K562 (cell line): Measurements from ENCODE around the gene PPIL6. TPM values are rescaled to one million over a fixed set of nuclear protein-coding genes. Genes with fewer than 3 reads are reported as not detected.
A peak's percentile ranks its signal among the peaks of the same experiment; 100 is the strongest.

Source experiments
- ATAC-seq: fragments of 200-7000 bp; cut with Tn5 transposase; 3 replicates; pipeline ENCODE4 v1.9.1; 2020; ENCODE audit warnings: moderate library complexity
- BruUV-seq: library from RNA; stranded (reverse); fragments of 400-500 nt; replicated peaks from 2 replicates; lab custom pipeline; 2021; lab: Mats Ljungman, UMichigan
- CTCF ChIA-PET: fragments of 300-600 bp; formaldehyde crosslinking; extraction: SDS; loops from one replicate; lab custom pipeline; 2021; ENCODE audit warnings: low intra/inter-chr PET ratio; lab: Yijun Ruan, JAX
- POLR2A ChIA-PET: fragments of 300-600, 350-650 bp; sonication (Branson Sonifier 250); formaldehyde crosslinking; extraction: SDS; loops from one replicate; lab custom pipeline; 2021; ENCODE audit warnings: antibody characterized with exemption, inconsistent platforms; lab: Yijun Ruan, JAX
- DNase-seq, 4 experiments: peaks; one replicate each; pipeline versions ENCODE4 v3.0.0 to v3.0.0-alpha.2; 2011 to 2018; ENCODE audit warnings: low spot score in 3 of 4, mixed read lengths in 3 of 4; ENCODE audit errors: extremely low read depth in 1 of 4
- FAIRE-seq: peaks from 2 replicates; lab custom pipeline; 2011; peaks lifted over from hg19 to GRCh38; lab: Jason Lieb, UNC
- H2AFZ ChIP-seq: 2 replicates; pipeline ENCODE4 v1.6.0; 2011; ENCODE audit warnings: low read depth, low read length, control low read depth, inconsistent platforms
- H3K27ac ChIP-seq: fragments of 200-600 bp; 3 replicates; pipeline ENCODE4 v1.8.0; 2011; ENCODE audit warnings: low read depth, mild to moderate bottlenecking, control low read depth, inconsistent platforms, low read length, moderate library complexity, mixed read lengths; ENCODE audit errors: extremely low read depth
- H3K27me3 ChIP-seq, 2 experiments: fragments of 300-600 bp in 1 of 2; 2 replicates in 1 of 2; 3 replicates in 1 of 2; pipeline versions ENCODE4 v1.6.0 to v1.8.0; 2011; ENCODE audit warnings: inconsistent platforms in 2 of 2, low read length in 2 of 2, mild to moderate bottlenecking in 1 of 2, mixed read lengths in 1 of 2, moderate library complexity in 1 of 2; ENCODE audit not compliant: control insufficient read depth in 2 of 2, insufficient read depth in 2 of 2
- H3K36me3 ChIP-seq: fragments of 300-600 bp; 3 replicates; pipeline ENCODE4 v1.8.0; 2011; ENCODE audit warnings: mild to moderate bottlenecking, low read length, inconsistent platforms; ENCODE audit not compliant: control insufficient read depth, insufficient read depth
- H3K4me1 ChIP-seq, 2 experiments: fragments of 200-600 bp in 1 of 2; replicated peaks in 1 of 2; 2 replicates in 1 of 2; 3 replicates in 1 of 2; pipeline versions ENCODE4 v1.5.1 to v1.8.0; 2011; ENCODE audit warnings: inconsistent platforms in 2 of 2, low read length in 2 of 2, mild to moderate bottlenecking in 1 of 2, mixed read lengths in 1 of 2, moderate library complexity in 1 of 2; ENCODE audit not compliant: control insufficient read depth in 2 of 2, insufficient read depth in 2 of 2
- H3K4me2 ChIP-seq: 2 replicates; pipeline ENCODE4 v1.6.1; 2011; ENCODE audit warnings: low read length, control low read depth, inconsistent platforms, mixed read lengths; ENCODE audit not compliant: insufficient read depth
- H3K4me3 ChIP-seq: fragments of 200-600 bp; sonication (generic), shearing (Covaris generic); 2 replicates; pipeline ENCODE4 v1.5.1; 2016; ENCODE audit warnings: control low read depth, inconsistent platforms
- H3K79me2 ChIP-seq: fragments of 200-600 bp; 3 replicates; pipeline ENCODE4 v1.8.0; 2011; ENCODE audit warnings: low read length, inconsistent platforms; ENCODE audit not compliant: control insufficient read depth, insufficient read depth
- H3K9ac ChIP-seq, 2 experiments: 2 replicates each; pipeline versions ENCODE4 v1.6.0 to v1.6.1; 2011; ENCODE audit warnings: low read depth in 2 of 2, low read length in 2 of 2, control low read depth in 1 of 2, inconsistent platforms in 1 of 2, mild to moderate bottlenecking in 1 of 2, mixed read lengths in 1 of 2; ENCODE audit not compliant: insufficient read depth in 1 of 2
- H3K9me1 ChIP-seq: one replicate; pipeline ENCODE4 v1.6.0; 2011; ENCODE audit warnings: inconsistent platforms, mild to moderate bottlenecking, low read length, moderate library complexity; ENCODE audit not compliant: control insufficient read depth, insufficient read depth
- H3K9me3 ChIP-seq: replicated peaks from 2 replicates; pipeline ENCODE4 v1.5.1; 2011; ENCODE audit warnings: low read depth, low read length, inconsistent platforms; ENCODE audit not compliant: control insufficient read depth, insufficient read depth
- H4K20me1 ChIP-seq: replicated peaks from 2 replicates; pipeline ENCODE4 v1.6.1; 2011; ENCODE audit warnings: low read length, inconsistent platforms, mixed read lengths; ENCODE audit not compliant: control insufficient read depth, insufficient read depth
- C11orf30 ChIP-seq: fragments of 450-650 bp; IDR thresholded peaks from 2 replicates; pipeline ENCODE4 v1.6.1; 2016; ENCODE audit warnings: low read depth, mild to moderate bottlenecking
- CBX1 ChIP-seq: sonication (generic); IDR thresholded peaks from 2 replicates; pipeline ENCODE4 v1.6.1; 2016; ENCODE audit warnings: antibody characterized with exemption, low read depth, mild to moderate bottlenecking
- MAFF ChIP-seq: IDR thresholded peaks from 2 replicates; pipeline ENCODE4 v1.6.1; 2012; ENCODE audit warnings: low read length, improper control_type of control experiment
- MAFG ChIP-seq: fragments of 450-650 bp; conservative IDR thresholded peaks from 2 replicates; pipeline ENCODE4 v1.6.1; 2016; ENCODE audit warnings: missing genetic modification characterization, missing compliant biosample characterization
- NFE2L1 ChIP-seq: fragments of 450-650 bp; IDR thresholded peaks from 2 replicates; pipeline ENCODE4 v1.6.1; 2016; ENCODE audit warnings: missing genetic modification characterization, low read depth, mild to moderate bottlenecking, missing compliant biosample characterization, moderate library complexity, borderline replicate concordance
- NFRKB ChIP-seq: fragments of 450-650 bp; IDR thresholded peaks from 2 replicates; pipeline ENCODE4 v1.6.1; 2016; ENCODE audit warnings: low read depth
- POLR2A ChIP-seq: fragments of 450-650 bp; conservative IDR thresholded peaks from 2 replicates; pipeline ENCODE4 v1.6.1; 2016
- POLR2H ChIP-seq: IDR thresholded peaks from 2 replicates; pipeline ENCODE4 v1.6.1; 2016; ENCODE audit warnings: missing genetic modification characterization, low read depth, mild to moderate bottlenecking, control low read depth, missing compliant biosample characterization, moderate library complexity
- PTTG1 ChIP-seq: fragments of 450-650 bp; IDR thresholded peaks from 2 replicates; pipeline ENCODE4 v1.6.1; 2016; ENCODE audit warnings: low read depth, mild to moderate bottlenecking, missing genetic modification characterization, missing compliant biosample characterization
- RBFOX2 ChIP-seq: fragments of 200-400 bp; formaldehyde crosslinking; IDR thresholded peaks from 2 replicates; pipeline ENCODE4 v1.6.1; 2017; ENCODE audit warnings: low read depth, mild to moderate bottlenecking, low read length, moderate library complexity
- SMARCA4 ChIP-seq: fragments of 450-650 bp; IDR thresholded peaks from 2 replicates; pipeline ENCODE4 v1.6.1; 2016
- ZFP36 ChIP-seq: fragments of 150-350 bp; IDR thresholded peaks from 2 replicates; pipeline ENCODE4 v1.6.1; 2018; ENCODE audit warnings: low read length, low read depth; ENCODE audit not compliant: partially characterized antibody
- ZNF316 ChIP-seq: fragments of 450-650 bp; IDR thresholded peaks from 2 replicates; pipeline ENCODE4 v1.6.1; 2016
- ZSCAN29 ChIP-seq: fragments of 450-650 bp; IDR thresholded peaks from 2 replicates; pipeline ENCODE4 v1.6.1; 2017
- WGBS: fragments of 100-300 bp; shearing (Covaris generic); methylation state at CpG from one replicate; pipeline ENCODE4 v1.1.6; 2016; ENCODE audit warnings: low coverage, mixed read lengths; ENCODE audit not compliant: insufficient coverage; ENCODE audit errors: missing lambda C conversion rate; 5-methylcytosine and 5-hydroxymethylcytosine counted together
- in situ Hi-C: fragments of 300-500 bp; cut with MboI; formaldehyde crosslinking; loops from 4 replicates; pipeline ENCODE4 v1.15.0; 2018; ENCODE audit warnings: inconsistent platforms, mixed read lengths
- intact Hi-C: fragments of 100-400 bp; cut with micrococcal nuclease; formaldehyde crosslinking; loops from 2 replicates; pipeline ENCODE4 v1.14.2; 2022
- polyA plus RNA-seq, 8 experiments: library from polyadenylated mRNA; depleted of rRNA in 4 of 8; stranded (reverse) in 5 of 8; unstranded in 3 of 8; fragments of >200 nt; fragmentation: Nextera tagmentation in 2 of 8; fragmentation: Illumina TruSeq in 1 of 8; extraction: Ambion mirVana in 2 of 8; extraction: Trizol in 1 of 8; gene quantifications; 2 replicates each; pipeline versions ENCODE4 v1.2.1 to v1.2.3, GENCODE V29; 2011 to 2014; ENCODE audit warnings: inconsistent platforms in 1 of 8, missing spikeins in 1 of 8
- total RNA-seq, 7 experiments: library from RNA; depleted of rRNA in 6 of 7; stranded (reverse); fragments of >200 nt in 6 of 7; fragmentation: Illumina TruSeq in 2 of 7; extraction: Trizol in 2 of 7; gene quantifications; 2 replicates each; pipeline versions ENCODE4 v1.2.1 to v1.2.3, GENCODE V29; 2011 to 2021; ENCODE audit warnings: low replicate concordance in 1 of 7

The PPIL6 gene
- total and polyA plus RNA-seq, 9 of the 15 experiments (the other 6 are each of a cell fraction or from before 2014, with no cell fraction given), result 0.03 to 0.98 (median 0.41) TPM; not detected in 1

GRCh38 chr6:109370336-109370735 is 70.1 kb downstream of the PPIL6 start:
- CTCF ChIA-PET, result no interaction called here
- TF ChIP-seq PTTG1 (tag) (no peak), CBX1 (no peak), POLR2H (0 out of 2 replicates have a peak, but pooled peaks have one; percentile 42), POLR2A (no peak), SMARCA4 (no peak)
- Histone ChIP-seq H3K4me3 (no peak overlapping the region), H3K27ac (no peak overlapping the region), H3K9me3 (no peaks in the 10 kb centered on the region), H3K4me1 (peaks cover 0 to 18% of the 10 kb centered on the region in 2 experiments; a peak in 2 of 5 replicates), H2AFZ (no peak overlapping the region), H3K79me2 (peaks cover 85% of the 10 kb centered on the region), H4K20me1 (no peaks in the 10 kb centered on the region), H3K9me1 (no peaks in the 10 kb centered on the region), H3K27me3 (no peaks in the 10 kb centered on the region), H3K4me2 (no peak overlapping the region), H3K36me3 (peaks cover 99% of the 10 kb centered on the region), H3K9ac (no peak overlapping the region)
- 100% methylated on average over 1 of the region's 1 CpG for WGBS
- in situ Hi-C loops, result no loop called here
- DNase-seq (no peak), ATAC-seq (no peak), FAIRE-seq (no peak)
- intact Hi-C loops, result no loop called here
- POLR2A ChIA-PET, result interaction anchor here (0.8 to 2.4 kb wide), 8 partner anchors 9 to 182 kb away, joined by 3 to 16 read pairs (median 6); partner anchors contain the start of genes CD164 and SMPD2
- no TSS peak for BruUV-seq

GRCh38 chr6:109369728-109370127 is 70.7 kb downstream of the PPIL6 start:
- in situ Hi-C loops (no loop called here), intact Hi-C loops (no loop called here)
- Histone ChIP-seq H3K4me2 (no peak overlapping the region), H3K79me2 (peaks cover 79% of the 10 kb centered on the region), H3K4me3 (no peak overlapping the region), H3K9ac (no peak overlapping the region), H3K27ac (no peak overlapping the region), H3K9me1 (no peaks in the 10 kb centered on the region), H3K4me1 (peaks cover 0 to 17% of the 10 kb centered on the region in 2 experiments; a peak in 2 of 5 replicates), H2AFZ (no peak overlapping the region), H4K20me1 (no peaks in the 10 kb centered on the region), H3K9me3 (no peaks in the 10 kb centered on the region), H3K36me3 (peaks cover 99% of the 10 kb centered on the region), H3K27me3 (no peaks in the 10 kb centered on the region)
- TF ChIP-seq RBFOX2 (0 out of 2 replicates have a peak, but pooled peaks have one; percentile 22), NFE2L1 (tag) (no peak), MAFG (tag) (peak; percentile 59), MAFF (0 out of 2 replicates have a peak, but pooled peaks have one; percentile 10), C11orf30 (peak; percentile 80), ZNF316 (peak; percentile 88), ZSCAN29 (no peak), NFRKB (no peak), ZFP36 (no peak)
- POLR2A ChIA-PET, result interaction anchor here (1.0 to 2.4 kb wide), 4 partner anchors 8 to 12 kb away, joined by 3 to 16 read pairs (median 9); partner anchors contain the start of gene CD164
- CTCF ChIA-PET, result no interaction called here
- ATAC-seq, result no peak
- BruUV-seq, result no TSS peak
- WGBS, result 94% methylated on average over 4 of the region's 4 CpGs
- no peak for DNase-seq
- FAIRE-seq, result no peak
